OCI-M1 (cell line): ENCODE results near the gene YEATS4.
A peak's percentile ranks its signal among the peaks of the same experiment; 100 is the strongest.
"Not testable (repeated sequence)": the region's sequence is repeated elsewhere in the genome, so short reads cannot be mapped to it uniquely, and the experiment has no call there.

ENCODE experiments used
- DNase-seq: peaks from one replicate; lab custom pipeline; 2025; lab: John Stamatoyannopoulos, UW

Gene YEATS4

GRCh38 chr12:69359531-69360347 is at the start of gene YEATS4:
TSS of gene YEATS4 (plus strand) at chr12:69359743. CDS start at chr12:69359973, 230 bp downstream.
- peak; percentile 96 for DNase-seq

- DNase-seq: no peak
Measured at GRCh38 chr12:69313209-69313608, 46.3 kb upstream of the YEATS4 start.

- not testable (repeated sequence) for DNase-seq
Measured at GRCh38 chr12:69316784-69317183, 42.8 kb upstream of the YEATS4 start.

GRCh38 chr12:69317233-69317632 is 42.3 kb upstream of the YEATS4 start:
- not testable (repeated sequence) for DNase-seq

- DNase-seq: no peak
Measured at GRCh38 chr12:69318225-69318624, 41.3 kb upstream of the YEATS4 start.

- DNase-seq: peak; percentile 48
Measured at GRCh38 chr12:69321351-69321750, 38.2 kb upstream of the YEATS4 start.

- peak; percentile 82 for DNase-seq
Measured at GRCh38 chr12:69324797-69325466, 34.6 kb upstream of the YEATS4 start.

GRCh38 chr12:69328426-69328825 is 31.1 kb upstream of the YEATS4 start:
- no peak for DNase-seq

- no peak for DNase-seq
Measured at GRCh38 chr12:69329669-69330428, 29.7 kb upstream of the YEATS4 start.

GRCh38 chr12:69330475-69331473 is 28.8 kb upstream of the YEATS4 start:
- peak; percentile 68 for DNase-seq

GRCh38 chr12:69331519-69331908 is 28.0 kb upstream of the YEATS4 start:
- no peak for DNase-seq

- DNase-seq: no peak
Measured at GRCh38 chr12:69331909-69332684, 27.4 kb upstream of the YEATS4 start.

GRCh38 chr12:69332815-69333358 is 26.7 kb upstream of the YEATS4 start:
- no peak for DNase-seq

- DNase-seq: no peak
Measured at GRCh38 chr12:69334158-69334557, 25.4 kb upstream of the YEATS4 start.

GRCh38 chr12:69337311-69338090 is 22.0 kb upstream of the YEATS4 start:
- DNase-seq: no peak

- DNase-seq: peak; percentile 71
Measured at GRCh38 chr12:69338120-69338859, 21.3 kb upstream of the YEATS4 start.

- peak; percentile 16 for DNase-seq
Measured at GRCh38 chr12:69338936-69339335, 20.6 kb upstream of the YEATS4 start.

GRCh38 chr12:69339999-69340398 is 19.5 kb upstream of the YEATS4 start:
- DNase-seq: no peak

GRCh38 chr12:69341328-69341727 is 18.2 kb upstream of the YEATS4 start:
- DNase-seq: peak; percentile 31
